GM12878 (cell line): ENCODE data around the gene ALPP. TPM values are rescaled to one million over a fixed set of nuclear protein-coding genes. Genes with fewer than 3 reads are reported as not detected.

Source experiments
- ATAC-seq: fragments of 200-7000 bp; cut with Tn5 transposase; 3 replicates; pipeline ENCODE4 v1.9.1; 2020; ENCODE audit warnings: mild to moderate bottlenecking, moderate library complexity
- BruUV-seq: library from RNA; stranded (reverse); fragments of 400-500 nt; replicated peaks from 2 replicates; lab custom pipeline; 2021; lab: Mats Ljungman, UMichigan
- CTCF ChIA-PET: fragments of 300-600 bp; sonication (Branson Sonifier 250); formaldehyde crosslinking; extraction: SDS; loops from one replicate; lab custom pipeline; 2021; ENCODE audit warnings: inconsistent platforms; lab: Yijun Ruan, JAX
- POLR2A ChIA-PET: fragments of 350-600 bp; formaldehyde crosslinking; extraction: SDS; loops from one replicate; lab custom pipeline; 2021; ENCODE audit warnings: inconsistent platforms; lab: Charles Lee
- RAD21 ChIA-PET: fragments of 300-600 bp; sonication (Branson Sonifier 250); formaldehyde crosslinking; loops from one replicate; lab custom pipeline; 2023; ENCODE audit warnings: antibody characterized with exemption; ENCODE audit not compliant: unreplicated experiment; lab: Charles Lee
- SMC1A ChIA-PET: fragments of 300-600 bp; sonication (Branson Sonifier 250); formaldehyde crosslinking; loops from one replicate; lab custom pipeline; 2023; ENCODE audit not compliant: unreplicated experiment, uncharacterized antibody; lab: Charles Lee
- DNase-seq: peaks from one replicate; pipeline ENCODE4 v3.0.0-alpha.2; 2011; ENCODE audit warnings: low read depth, low spot score
- FAIRE-seq: peaks from 3 replicates; lab custom pipeline; 2011; peaks lifted over from hg19 to GRCh38; lab: Jason Lieb, UNC
- H2AFZ ChIP-seq: 2 replicates; pipeline ENCODE4 v1.6.0; 2011; ENCODE audit warnings: low read depth, low read length, control low read depth; ENCODE audit not compliant: control insufficient read depth
- H3K27ac ChIP-seq: 2 replicates; pipeline ENCODE4 v1.5.1; 2011; ENCODE audit warnings: control low read depth; ENCODE audit not compliant: control insufficient read depth, insufficient read depth
- H3K27me3 ChIP-seq, 2 experiments: replicated peaks in 1 of 2; 2 replicates each; pipeline versions ENCODE4 v1.6.0 to v1.6.1; 2011; ENCODE audit warnings: low read length in 1 of 2; ENCODE audit not compliant: control insufficient read depth in 2 of 2, insufficient read depth in 2 of 2
- H3K36me3 ChIP-seq, 2 experiments: 2 replicates each; pipeline ENCODE4 v1.5.1; 2011; ENCODE audit warnings: low read length in 1 of 2; ENCODE audit not compliant: control insufficient read depth in 2 of 2, insufficient read depth in 2 of 2
- H3K4me1 ChIP-seq: 2 replicates; pipeline ENCODE4 v1.6.1; 2011; ENCODE audit warnings: mild to moderate bottlenecking, low read length, moderate library complexity, mixed read lengths; ENCODE audit not compliant: control insufficient read depth, insufficient read depth
- H3K4me2 ChIP-seq: 2 replicates; pipeline ENCODE4 v1.6.0; 2011; ENCODE audit warnings: control low read depth; ENCODE audit not compliant: control insufficient read depth, insufficient read depth
- H3K4me3 ChIP-seq: fragments of 200-600 bp; sonication (generic); 2 replicates; pipeline ENCODE4 v1.5.1; 2016
- H3K79me2 ChIP-seq: 2 replicates; pipeline ENCODE4 v1.6.0; 2011; ENCODE audit warnings: low read length; ENCODE audit not compliant: control insufficient read depth, insufficient read depth
- H3K9ac ChIP-seq: 2 replicates; pipeline ENCODE4 v1.8.0; 2011; ENCODE audit warnings: low read length, control low read depth, mixed read lengths; ENCODE audit not compliant: control insufficient read depth, insufficient read depth
- H3K9me3 ChIP-seq: replicated peaks from 3 replicates; pipeline ENCODE4 v1.5.1; 2011; ENCODE audit warnings: mild to moderate bottlenecking, low read length; ENCODE audit not compliant: control insufficient read depth, insufficient read depth
- H4K20me1 ChIP-seq: 2 replicates; pipeline ENCODE4 v1.6.0; 2011; ENCODE audit not compliant: control insufficient read depth, insufficient read depth
- CHD4 ChIP-seq: fragments of 200-600 bp; sonication (generic); IDR thresholded peaks from 2 replicates; pipeline ENCODE4 v1.6.1; 2016; ENCODE audit warnings: mild to moderate bottlenecking
- ESRRA ChIP-seq: IDR thresholded peaks from 2 replicates; pipeline ENCODE4 v1.6.1; 2012; ENCODE audit warnings: mild to moderate bottlenecking, low read length, improper control_type of control experiment
- HDAC6 ChIP-seq: fragments of 200-600 bp; sonication (generic); IDR thresholded peaks from one replicate; pipeline ENCODE4 v1.8.0; 2017; ENCODE audit warnings: antibody characterized with exemption; ENCODE audit not compliant: unreplicated experiment
- NBN ChIP-seq: fragments of 450-650 bp; IDR thresholded peaks from 2 replicates; pipeline ENCODE4 v1.6.1; 2016
- NR2C2 ChIP-seq: IDR thresholded peaks from 2 replicates; pipeline ENCODE4 v1.6.1; 2011; ENCODE audit warnings: borderline replicate concordance, low read depth; ENCODE audit not compliant: control insufficient read depth, insufficient read length
- PAX8 ChIP-seq: fragments of 450-650 bp; IDR thresholded peaks from 2 replicates; pipeline ENCODE4 v1.6.1; 2017; ENCODE audit warnings: mild to moderate bottlenecking, moderate library complexity
- RAD21 ChIP-seq: IDR thresholded peaks from 2 replicates; pipeline ENCODE4 v1.6.1; 2011; ENCODE audit warnings: mild to moderate bottlenecking, low read depth, low read length, moderate library complexity; ENCODE audit not compliant: insufficient read depth
- SIN3A ChIP-seq: IDR thresholded peaks from 2 replicates; pipeline ENCODE4 v1.6.1; 2012; ENCODE audit warnings: low read depth, low read length, improper control_type of control experiment
- SREBF1 ChIP-seq: IDR thresholded peaks from 2 replicates; pipeline ENCODE4 v1.6.1; 2012; ENCODE audit warnings: mild to moderate bottlenecking, low read length
- TARDBP ChIP-seq: IDR thresholded peaks from 2 replicates; pipeline ENCODE4 v1.6.1; 2016; ENCODE audit warnings: borderline replicate concordance
- ZNF207 ChIP-seq: fragments of 450-650 bp; IDR thresholded peaks from 2 replicates; pipeline ENCODE4 v1.6.1; 2014; ENCODE audit warnings: antibody characterized with exemption, mild to moderate bottlenecking, borderline replicate concordance
- WGBS: methylation state at CpG from one replicate; pipeline ENCODE4 v1.1.6; 2016; ENCODE audit warnings: low lambda C conversion rate; ENCODE audit not compliant: insufficient replicate concordance, insufficient coverage; ENCODE audit errors: missing lambda C conversion rate; 5-methylcytosine and 5-hydroxymethylcytosine counted together
- in situ Hi-C: fragments of 300-500 bp; cut with MboI; formaldehyde crosslinking; loops from 9 replicates; pipeline ENCODE4 v1.14.3; 2018; ENCODE audit warnings: mixed read lengths
- intact Hi-C: fragments of 100-400 bp; cut with micrococcal nuclease; formaldehyde crosslinking; loops from one replicate; pipeline ENCODE4 v1.14.2; 2022; ENCODE audit not compliant: unreplicated experiment
- polyA plus RNA-seq, 11 experiments: library from polyadenylated mRNA; depleted of rRNA in 4 of 11; unstranded in 6 of 11; stranded (reverse) in 5 of 11; fragments of >200 nt; fragmentation: Nextera tagmentation in 4 of 11; fragmentation: Illumina TruSeq in 1 of 11; extraction: Ambion mirVana in 4 of 11; extraction: Trizol in 1 of 11; gene quantifications; 1 replicate in 1 of 11; 2 replicates in 10 of 11; pipeline versions ENCODE4 v1.2.1 to v1.2.3, GENCODE V29; 2011 to 2016; ENCODE audit warnings: inconsistent platforms in 2 of 11, missing spikeins in 2 of 11, low read depth in 1 of 11
- total RNA-seq, 4 experiments: library from RNA; depleted of rRNA in 3 of 4; stranded (reverse); fragments of >200 nt in 3 of 4; fragmentation: Illumina TruSeq in 1 of 4; extraction: Trizol in 1 of 4; gene quantifications; 2 replicates each; pipeline versions ENCODE4 v1.2.1 to v1.2.3, GENCODE V29; 2013 to 2021
- TF ChIP-seq, protein P1 (sequence below): IDR thresholded peaks from 2 replicates; pipeline ENCODE4 v1.6.1; 2012; ENCODE audit warnings: low read depth, low read length, improper control_type of control experiment
- TF ChIP-seq, protein P2 (sequence below): fragments of 450-650 bp; IDR thresholded peaks from 2 replicates; pipeline ENCODE4 v1.6.1; 2016; ENCODE audit warnings: mild to moderate bottlenecking, moderate library complexity, borderline replicate concordance
- TF ChIP-seq, protein P3 (sequence below): fragments of 450-650 bp; conservative IDR thresholded peaks from 2 replicates; pipeline ENCODE4 v1.6.1; 2017; ENCODE audit warnings: mild to moderate bottlenecking, moderate library complexity

Gene ALPP
- total and polyA plus RNA-seq, 10 of the 15 experiments (the other 5 are each of a cell fraction or from before 2014, with no cell fraction given), result 0.21 TPM; not detected in 9

DNA sequence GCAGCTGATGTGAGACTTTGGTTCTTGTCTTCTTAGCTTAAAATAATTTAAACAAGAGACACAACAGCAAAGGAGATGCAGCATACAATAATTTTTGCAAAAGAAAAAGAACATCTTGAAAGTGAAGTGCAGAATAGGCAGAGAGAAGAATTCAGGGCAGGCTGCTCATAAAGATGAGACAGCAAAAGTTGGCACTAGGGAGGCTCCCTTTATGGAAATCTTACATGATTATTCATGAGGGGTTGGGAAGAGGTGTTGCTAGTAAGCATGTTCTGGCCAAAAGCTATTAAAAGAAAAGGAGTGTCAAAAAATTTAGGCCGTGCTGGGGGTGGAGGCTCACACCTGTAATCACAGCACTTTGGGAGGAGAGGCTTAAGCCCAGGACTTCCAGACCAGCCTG is 4.2 kb upstream of the ALPP start:
- intact Hi-C loops, result no loop called here

More for the DNA sequence above, 4.2 kb upstream of the ALPP start:
- ATAC-seq (no peak), FAIRE-seq (no peak), DNase-seq (no peak)
- WGBS, result 55% methylated on average over 1 of the region's 1 CpG
- no peak overlapping the region for H3K27ac ChIP-seq
- no peaks in the 10 kb centered on the region for H3K27me3 ChIP-seq
- ChIA-PET RAD21 (no interaction called here), POLR2A (interaction anchor here (0.5 kb wide), 1 partner anchor 1307 kb away, joined by 5 read pairs; the partner anchor contains the start of gene UGT1A7), SMC1A (interaction anchor here (1.2 kb wide), 1 partner anchor 10 kb away, joined by 3 read pairs; no protein-coding TSS in a partner anchor)
- no peak overlapping the region for H3K4me3 ChIP-seq
- no peak overlapping the region for H3K9ac ChIP-seq
- H3K4me1 ChIP-seq, result no peaks in the 10 kb centered on the region
- BruUV-seq, result no TSS peak
- H3K4me2 ChIP-seq, result no peak overlapping the region
- in situ Hi-C loops, result no loop called here
- no peaks in the 10 kb centered on the region for H3K79me2 ChIP-seq
- TF ChIP-seq NBN (no peak), SREBF1 (no peak), TARDBP (no peak), ESRRA (no peak), SIN3A (no peak), NR2C2 (no peak), HDAC6 (no peak), CHD4 (no peak), RAD21 (no peak), ZNF207 (no peak), PAX8 (no peak)
- TF ChIP-seq, protein P1, sequence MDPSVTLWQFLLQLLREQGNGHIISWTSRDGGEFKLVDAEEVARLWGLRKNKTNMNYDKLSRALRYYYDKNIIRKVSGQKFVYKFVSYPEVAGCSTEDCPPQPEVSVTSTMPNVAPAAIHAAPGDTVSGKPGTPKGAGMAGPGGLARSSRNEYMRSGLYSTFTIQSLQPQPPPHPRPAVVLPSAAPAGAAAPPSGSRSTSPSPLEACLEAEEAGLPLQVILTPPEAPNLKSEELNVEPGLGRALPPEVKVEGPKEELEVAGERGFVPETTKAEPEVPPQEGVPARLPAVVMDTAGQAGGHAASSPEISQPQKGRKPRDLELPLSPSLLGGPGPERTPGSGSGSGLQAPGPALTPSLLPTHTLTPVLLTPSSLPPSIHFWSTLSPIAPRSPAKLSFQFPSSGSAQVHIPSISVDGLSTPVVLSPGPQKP, result no peak
- TF ChIP-seq, protein P2, sequence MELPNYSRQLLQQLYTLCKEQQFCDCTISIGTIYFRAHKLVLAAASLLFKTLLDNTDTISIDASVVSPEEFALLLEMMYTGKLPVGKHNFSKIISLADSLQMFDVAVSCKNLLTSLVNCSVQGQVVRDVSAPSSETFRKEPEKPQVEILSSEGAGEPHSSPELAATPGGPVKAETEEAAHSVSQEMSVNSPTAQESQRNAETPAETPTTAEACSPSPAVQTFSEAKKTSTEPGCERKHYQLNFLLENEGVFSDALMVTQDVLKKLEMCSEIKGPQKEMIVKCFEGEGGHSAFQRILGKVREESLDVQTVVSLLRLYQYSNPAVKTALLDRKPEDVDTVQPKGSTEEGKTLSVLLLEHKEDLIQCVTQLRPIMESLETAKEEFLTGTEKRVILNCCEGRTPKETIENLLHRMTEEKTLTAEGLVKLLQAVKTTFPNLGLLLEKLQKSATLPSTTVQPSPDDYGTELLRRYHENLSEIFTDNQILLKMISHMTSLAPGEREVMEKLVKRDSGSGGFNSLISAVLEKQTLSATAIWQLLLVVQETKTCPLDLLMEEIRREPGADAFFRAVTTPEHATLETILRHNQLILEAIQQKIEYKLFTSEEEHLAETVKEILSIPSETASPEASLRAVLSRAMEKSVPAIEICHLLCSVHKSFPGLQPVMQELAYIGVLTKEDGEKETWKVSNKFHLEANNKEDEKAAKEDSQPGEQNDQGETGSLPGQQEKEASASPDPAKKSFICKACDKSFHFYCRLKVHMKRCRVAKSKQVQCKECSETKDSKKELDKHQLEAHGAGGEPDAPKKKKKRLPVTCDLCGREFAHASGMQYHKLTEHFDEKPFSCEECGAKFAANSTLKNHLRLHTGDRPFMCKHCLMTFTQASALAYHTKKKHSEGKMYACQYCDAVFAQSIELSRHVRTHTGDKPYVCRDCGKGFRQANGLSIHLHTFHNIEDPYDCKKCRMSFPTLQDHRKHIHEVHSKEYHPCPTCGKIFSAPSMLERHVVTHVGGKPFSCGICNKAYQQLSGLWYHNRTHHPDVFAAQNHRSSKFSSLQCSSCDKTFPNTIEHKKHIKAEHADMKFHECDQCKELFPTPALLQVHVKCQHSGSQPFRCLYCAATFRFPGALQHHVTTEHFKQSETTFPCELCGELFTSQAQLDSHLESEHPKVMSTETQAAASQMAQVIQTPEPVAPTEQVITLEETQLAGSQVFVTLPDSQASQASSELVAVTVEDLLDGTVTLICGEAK, result no peak
- TF ChIP-seq, protein P3, sequence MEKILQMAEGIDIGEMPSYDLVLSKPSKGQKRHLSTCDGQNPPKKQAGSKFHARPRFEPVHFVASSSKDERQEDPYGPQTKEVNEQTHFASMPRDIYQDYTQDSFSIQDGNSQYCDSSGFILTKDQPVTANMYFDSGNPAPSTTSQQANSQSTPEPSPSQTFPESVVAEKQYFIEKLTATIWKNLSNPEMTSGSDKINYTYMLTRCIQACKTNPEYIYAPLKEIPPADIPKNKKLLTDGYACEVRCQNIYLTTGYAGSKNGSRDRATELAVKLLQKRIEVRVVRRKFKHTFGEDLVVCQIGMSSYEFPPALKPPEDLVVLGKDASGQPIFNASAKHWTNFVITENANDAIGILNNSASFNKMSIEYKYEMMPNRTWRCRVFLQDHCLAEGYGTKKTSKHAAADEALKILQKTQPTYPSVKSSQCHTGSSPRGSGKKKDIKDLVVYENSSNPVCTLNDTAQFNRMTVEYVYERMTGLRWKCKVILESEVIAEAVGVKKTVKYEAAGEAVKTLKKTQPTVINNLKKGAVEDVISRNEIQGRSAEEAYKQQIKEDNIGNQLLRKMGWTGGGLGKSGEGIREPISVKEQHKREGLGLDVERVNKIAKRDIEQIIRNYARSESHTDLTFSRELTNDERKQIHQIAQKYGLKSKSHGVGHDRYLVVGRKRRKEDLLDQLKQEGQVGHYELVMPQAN, result no peak
- TF ChIP-seq, all 136 proteins: peak for 0
- Histone ChIP-seq H2AFZ (no peak overlapping the region), H4K20me1 (no peaks in the 10 kb centered on the region), H3K36me3 (no peaks in the 10 kb centered on the region), H3K9me3 (no peaks in the 10 kb centered on the region)
- CTCF ChIA-PET, result interaction anchor here (0.7 kb wide), 1 partner anchor 18 kb away, joined by 3 read pairs; no protein-coding TSS in a partner anchor
